ENCODE data around the gene SYNPR.

GRCh38 chr3:63354160-63354559 lies 76.1 kb downstream of the SYNPR start:
- TF ChIP-seq CTCF (IDR thresholded peaks at IDR 0.05) (no peak), POLR2AphosphoS5 (IDR thresholded peaks at IDR 0.05) (no peak)
